HG02571 (cell line): ENCODE results near the gene DCST1.
A peak's percentile ranks its signal among the peaks of the same experiment; 100 is the strongest.

ENCODE experiments used
- ATAC-seq: cut with Tn5 transposase; IDR thresholded peaks from one replicate; pipeline ENCODE4 v1.9.1; 2021; ENCODE audit warnings: mild to moderate bottlenecking, moderate library complexity; ENCODE audit not compliant: unreplicated experiment

DCST1 gene

DNA sequence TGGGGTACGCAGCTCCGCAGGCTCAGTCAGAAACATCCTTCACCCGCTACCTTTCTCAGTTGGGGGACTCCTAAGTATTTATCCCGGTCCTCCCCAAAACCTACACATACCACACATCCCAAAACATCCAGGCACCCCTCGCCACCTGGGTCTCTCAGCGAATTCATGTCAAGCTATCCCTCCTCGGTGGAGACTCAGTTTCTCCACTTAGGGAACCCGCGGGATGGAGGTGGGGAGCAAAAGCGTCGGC lies 32.3 kb upstream of the DCST1 start:
- no peak for ATAC-seq

DNA sequence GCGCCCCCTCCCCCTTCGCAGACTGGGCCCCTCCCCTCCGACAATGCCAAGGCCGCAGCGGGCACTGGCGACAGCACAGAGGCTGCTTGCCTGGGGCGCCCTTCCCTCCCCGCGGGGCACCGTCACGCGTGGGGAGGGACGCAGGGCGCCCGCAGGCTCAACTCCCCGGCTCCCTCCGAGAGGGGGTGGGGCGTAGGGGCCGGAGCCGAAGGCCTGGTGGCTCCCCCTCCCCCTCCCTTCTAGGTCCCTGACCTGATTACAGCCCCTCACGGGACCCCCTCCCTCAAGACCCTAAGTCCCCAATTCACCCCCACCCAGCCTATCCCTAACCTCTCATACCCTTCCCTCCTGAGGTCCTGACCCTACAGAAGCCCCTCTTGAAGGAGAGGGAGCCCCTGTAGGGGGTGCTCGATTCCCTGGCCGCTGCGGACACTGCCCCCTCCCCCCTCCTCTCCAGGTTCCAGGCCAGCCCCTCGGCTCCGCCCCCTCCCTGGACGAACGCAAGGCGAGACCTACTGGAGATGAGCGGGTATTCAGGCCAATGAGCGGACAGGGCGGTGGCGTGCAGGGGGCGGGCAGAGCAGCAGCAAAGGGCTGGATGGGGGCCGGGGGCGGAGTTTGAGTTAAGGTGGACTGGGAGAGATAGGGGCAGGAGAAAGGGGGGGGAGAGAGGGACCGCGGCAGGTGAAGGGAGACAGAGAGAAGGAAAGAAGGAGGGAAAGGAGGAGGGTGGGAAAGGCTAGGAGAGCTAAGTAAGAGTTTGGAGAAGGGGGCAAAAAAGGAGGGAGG lies 31.8 kb upstream of the DCST1 start:
- peak; percentile 45 for ATAC-seq

DNA sequence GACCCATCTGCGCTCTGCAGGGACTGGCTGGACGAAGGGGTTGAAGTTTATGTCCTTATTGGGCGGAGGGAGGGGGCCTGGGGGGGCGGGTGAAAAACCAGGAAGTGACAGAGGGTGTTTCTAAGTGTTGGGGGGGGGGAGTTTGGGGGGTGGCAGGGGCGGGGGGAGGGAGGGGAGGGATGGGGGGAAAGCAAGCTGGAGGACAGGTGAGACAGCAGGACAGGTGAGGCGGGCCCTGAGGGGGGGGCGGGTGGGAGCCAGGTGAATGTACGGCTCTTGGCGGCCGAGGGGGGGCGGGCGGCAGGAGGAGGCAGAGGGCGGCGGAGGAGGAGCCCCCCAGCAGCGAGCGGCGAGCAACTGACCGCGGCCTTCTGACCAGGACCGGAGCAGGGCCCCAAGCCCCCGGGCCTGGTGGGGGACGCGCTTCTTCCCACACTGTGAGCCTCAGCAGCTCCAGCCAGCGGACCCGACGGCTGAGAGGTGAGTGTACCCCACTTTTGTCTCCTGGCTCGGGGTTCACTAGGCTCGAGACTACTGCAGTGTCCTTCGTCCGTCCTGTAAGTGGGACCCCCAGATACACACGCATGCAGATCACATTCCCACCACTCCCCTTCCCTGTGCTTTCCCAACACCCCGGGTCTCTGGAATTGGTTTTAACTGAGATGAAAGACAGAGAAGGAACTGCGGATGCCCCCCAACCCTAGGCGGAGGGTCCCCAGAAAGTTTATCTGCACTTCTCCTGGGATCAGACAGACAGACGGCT lies 31.0 kb upstream of the DCST1 start, which contains the start of gene ZBTB7B:
TSS of gene ZBTB7B (plus strand) at position 339 of the 763 bp plus-strand sequence. CDS start 11,859 bp downstream, outside the sequence.
- peak; percentile 4 for ATAC-seq

DNA sequence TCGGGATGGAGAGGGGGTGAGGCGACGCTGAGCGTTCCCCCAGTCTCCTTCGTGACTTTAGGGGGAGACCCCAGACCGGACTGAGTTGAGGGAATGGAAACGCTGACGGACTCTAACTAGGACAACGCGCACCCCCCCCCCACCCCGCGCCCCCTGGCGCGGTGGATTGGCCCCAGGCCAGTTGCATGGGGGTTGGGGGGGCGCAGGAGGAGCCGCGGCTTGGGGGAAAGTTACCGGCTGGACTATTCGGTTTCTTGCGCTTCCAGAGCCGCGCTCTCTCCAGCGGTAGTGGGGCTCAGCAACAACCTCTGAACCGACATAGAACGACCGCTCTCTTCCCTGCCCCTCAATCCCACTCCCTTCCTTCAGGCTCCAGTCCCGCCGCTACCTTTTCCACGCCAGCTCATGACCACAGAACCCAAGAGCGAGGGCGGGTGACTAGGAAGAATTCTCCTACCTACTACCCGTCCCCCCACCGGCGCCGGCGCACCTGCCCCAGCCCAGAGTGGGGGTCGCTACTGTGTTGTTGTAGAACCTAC lies 30.3 kb upstream of the DCST1 start:
- no peak for ATAC-seq

DNA sequence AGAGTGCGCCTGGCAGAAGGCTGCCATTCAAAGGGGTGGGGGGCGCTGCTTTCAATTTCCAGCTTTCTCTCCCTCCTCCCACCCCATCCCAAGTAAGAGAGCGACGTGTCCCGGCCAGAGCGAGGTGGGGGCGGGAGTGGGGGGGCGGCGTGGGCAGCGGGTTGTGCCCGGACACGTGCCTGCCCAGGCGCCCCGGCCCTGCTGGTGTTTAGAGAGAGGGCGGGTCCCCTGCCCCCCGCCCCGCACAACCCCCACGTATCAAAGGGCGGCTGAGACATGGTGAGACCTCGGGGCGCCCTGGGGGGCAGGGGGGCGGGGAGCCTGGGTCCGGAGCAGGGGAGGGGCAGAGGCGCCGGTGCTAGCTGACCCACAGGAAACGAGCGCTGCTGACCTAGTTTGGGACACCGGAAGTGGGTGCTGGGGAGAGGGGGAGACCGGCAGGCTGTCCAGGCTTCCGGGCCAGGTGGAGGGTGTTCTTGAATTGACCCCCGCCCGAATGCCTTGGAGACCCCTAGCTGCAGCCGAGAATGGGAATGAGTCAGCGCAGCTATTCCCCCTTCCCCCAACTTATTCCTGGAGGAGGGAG lies 29.8 kb upstream of the DCST1 start:
- ATAC-seq: no peak

DNA sequence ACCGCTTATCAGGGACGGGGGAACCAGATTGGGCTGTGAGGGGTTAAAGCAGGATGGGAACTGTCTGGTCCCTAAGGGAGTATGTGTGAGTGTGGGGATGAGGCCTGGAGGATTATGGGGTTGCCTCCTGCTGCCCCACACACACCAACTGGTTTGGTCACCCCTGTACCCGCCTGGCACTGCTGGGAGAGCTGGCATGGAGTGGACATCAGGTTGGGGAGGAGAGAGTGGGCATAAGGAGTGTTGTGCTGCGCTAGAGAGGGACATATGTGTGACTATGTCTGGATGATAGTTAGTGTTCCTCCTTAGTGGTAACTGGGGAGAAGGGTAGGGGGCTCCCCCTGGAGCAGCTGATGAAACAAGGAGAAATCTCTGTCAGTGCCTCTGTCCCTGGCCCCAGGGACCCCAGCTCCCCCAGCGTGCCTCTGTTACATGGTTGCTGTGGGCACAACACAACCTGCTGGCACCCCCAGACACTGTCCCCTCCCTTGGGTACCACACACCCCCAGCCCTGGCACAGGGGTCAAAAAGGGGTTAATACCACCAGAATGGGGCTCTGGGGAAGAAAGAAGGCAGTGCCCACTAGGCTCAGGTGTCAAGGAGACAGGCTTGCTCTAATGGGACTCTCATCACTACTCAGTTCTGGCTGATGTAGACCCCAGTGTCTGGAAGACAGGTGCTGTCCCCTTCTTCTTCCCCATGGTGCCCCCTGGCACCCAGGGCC lies 29.1 kb upstream of the DCST1 start:
- no peak for ATAC-seq

DNA sequence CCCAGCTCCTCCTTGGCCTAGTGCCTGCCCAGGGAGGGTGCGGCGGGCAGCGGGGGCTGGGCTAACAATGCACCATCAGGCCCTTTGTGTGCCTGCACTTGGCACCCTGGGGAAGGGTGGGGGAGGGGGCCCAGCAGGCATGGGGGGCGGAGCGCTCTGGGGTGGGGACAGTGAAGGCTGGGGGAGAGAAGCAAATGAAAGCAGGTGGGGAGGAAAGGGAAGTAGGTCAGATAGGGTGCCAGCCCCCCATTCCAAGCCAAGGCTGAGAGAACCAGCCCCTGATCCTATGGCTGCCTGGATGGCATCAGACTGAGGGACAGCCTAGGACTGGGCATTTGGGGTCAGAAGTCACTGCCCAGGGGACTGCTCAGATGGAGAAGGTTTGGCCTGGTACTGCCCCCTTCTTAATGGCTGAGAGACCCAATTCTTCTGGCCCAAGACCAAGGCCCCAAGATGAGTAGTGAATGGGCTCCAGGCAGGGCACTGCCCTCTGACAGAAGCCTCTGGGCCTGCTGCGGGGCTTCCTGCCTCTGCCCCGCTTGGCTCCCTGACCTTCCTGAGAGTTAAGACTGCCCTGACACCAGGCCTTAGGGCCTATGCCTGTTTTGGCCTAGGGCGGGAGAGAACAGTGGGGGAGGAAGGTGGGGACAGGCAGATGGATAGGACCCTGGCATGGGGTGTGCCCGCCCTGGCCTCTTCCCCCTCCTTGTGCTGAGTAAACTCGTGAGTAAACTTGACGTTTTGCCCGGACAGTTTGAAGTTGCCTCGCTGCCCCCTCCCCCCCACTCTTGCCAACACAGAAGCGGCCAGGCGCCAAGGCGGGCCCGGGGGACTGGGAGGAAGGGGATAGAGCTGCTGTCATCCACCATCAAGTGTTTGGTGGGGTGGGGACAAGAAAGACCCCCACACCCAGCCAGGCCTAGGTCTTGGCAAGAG lies 28.3 kb upstream of the DCST1 start:
- no peak for ATAC-seq

DNA sequence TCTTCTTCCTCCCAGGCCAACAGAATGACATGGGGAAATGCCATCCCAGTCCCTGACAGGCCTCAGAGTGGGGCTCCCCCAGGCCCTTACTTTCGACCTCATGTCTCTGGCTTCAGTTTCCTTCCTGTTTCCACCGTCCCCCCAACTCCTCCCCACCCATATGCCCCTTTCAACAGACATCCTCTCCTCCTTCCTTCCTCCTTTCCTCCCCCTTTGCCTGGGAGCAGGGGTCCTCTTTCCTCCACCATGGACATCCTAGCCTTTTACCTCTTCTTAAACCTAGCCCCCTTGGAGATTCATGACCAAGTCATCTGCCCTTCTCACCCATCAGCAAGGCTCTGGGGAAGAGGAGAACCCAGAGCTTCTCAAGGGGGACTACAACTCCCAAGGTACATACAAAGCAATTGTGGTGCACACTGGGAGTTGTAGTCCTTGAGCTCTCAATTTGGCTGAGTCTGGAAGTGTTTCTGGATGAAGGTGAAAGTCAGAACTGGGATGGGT lies 27.0 kb upstream of the DCST1 start:
- ATAC-seq: no peak

DNA sequence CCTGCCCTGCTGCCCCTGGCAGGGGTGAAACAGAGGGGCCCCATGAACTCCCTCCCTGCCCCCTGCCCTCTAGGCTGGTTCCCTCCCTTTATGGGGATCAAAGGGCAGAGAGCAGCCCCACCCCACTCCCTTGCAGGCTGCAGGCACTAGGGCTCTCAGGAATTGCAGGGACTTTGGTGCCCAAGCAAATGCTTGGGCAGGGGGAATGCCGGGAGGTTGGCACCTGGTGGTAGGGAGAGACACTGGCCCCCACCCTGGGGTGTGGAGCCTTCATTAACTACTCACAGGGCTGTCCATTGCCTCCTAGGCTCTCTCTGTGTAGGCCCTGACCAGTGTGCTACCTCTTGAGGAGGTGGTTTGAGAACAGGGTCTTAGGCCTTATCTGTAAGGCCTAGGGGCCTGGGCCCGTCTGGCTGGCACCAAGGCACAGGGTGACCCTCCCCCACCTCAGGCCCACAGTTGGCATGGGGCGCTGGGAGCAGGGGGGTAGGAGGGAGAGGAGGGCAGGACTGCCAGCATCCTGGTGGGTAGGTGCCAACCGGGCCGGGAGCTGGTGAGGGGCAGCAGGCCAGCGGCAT lies 26.3 kb upstream of the DCST1 start:
- no peak for ATAC-seq

DNA sequence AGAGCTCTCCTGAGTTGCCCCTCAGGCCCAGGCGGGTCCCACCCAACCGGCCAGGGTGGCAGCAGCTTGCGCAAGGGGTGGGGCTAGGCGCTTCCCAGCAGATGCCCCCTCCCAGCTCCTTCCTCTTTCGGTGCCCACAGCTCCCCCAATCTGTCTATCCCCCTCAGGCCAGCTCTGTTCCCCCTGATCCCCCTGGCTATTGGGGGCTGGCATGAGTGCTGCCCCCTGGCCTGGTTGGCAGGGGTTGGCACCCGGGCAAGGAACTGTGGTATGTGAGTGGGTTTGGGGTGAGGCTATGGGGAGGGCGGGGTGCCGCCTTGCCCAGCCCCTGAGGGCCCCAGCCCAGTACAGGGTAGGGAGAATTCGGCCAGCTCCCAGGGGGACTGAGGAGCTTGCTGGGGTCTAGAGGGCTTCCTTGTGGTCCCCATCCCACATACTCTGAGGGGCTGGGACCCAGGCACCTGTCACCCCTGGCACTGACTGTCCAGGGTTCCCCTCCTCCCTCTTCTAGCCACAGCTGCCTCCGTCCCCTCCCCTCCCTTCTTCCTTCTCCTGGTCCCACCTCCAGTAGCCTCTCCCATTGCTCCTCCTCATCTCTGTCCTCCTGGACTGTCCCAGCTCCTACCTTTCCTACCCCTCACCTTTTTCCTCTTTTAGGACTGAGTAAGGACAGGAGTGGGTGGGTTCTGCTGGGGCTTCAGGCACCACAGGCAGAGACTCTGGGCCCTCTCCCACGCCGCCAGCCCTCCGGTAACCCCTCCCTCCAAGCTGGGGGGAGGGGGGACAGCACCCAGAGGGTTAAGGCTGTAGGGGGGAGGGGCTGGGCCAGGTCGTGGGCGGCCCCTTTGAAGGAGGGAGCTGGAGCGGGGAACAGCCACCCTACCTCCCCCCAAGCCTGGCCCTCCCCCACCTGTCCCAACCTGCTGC lies 25.3 kb upstream of the DCST1 start:
- no peak for ATAC-seq

DNA sequence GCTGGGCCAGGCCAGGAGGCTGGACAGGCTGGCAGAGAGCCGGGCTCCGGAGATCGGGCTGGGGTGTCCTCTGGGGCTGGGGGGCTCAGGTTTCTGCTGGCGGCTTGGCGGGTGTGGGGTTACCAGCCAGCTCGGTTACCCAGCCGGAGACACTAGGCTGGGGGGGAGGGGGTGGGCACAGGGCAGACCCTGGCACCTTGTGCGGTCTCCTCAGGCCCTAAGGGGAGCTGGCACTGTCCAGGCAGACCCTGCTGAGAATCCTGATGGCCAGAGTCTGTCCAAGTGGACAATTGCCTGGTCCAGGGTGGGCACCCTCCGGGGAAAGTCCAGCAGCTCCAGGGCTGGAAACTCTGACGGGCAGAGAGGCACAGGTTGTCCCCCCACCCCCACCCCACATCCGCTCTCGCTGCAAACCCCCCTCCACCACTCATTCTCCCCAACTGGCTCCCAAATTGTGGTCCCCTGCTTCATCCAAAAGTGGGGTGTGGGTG lies 24.4 kb upstream of the DCST1 start:
- no peak for ATAC-seq

DNA sequence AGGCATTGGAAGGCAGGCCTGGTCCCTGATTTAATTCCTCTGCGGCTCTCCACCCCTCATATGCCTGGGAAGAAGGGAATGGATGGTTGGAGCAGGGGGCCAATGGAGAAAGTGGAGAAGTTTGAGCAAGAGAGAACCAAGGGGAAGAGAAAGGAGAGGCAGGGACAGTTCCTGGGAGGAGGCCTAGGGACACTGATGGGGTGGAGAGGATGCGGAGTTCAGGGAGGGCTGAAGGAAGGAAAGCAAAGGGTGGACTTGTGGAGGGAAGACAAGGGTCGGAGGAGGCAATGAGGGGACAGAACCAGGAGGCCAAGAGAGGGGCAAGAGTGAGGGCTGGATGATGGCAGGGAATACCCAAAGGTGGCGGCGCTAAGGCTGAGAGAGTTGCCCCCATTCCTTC lies 23.9 kb upstream of the DCST1 start:
- no peak for ATAC-seq

DNA sequence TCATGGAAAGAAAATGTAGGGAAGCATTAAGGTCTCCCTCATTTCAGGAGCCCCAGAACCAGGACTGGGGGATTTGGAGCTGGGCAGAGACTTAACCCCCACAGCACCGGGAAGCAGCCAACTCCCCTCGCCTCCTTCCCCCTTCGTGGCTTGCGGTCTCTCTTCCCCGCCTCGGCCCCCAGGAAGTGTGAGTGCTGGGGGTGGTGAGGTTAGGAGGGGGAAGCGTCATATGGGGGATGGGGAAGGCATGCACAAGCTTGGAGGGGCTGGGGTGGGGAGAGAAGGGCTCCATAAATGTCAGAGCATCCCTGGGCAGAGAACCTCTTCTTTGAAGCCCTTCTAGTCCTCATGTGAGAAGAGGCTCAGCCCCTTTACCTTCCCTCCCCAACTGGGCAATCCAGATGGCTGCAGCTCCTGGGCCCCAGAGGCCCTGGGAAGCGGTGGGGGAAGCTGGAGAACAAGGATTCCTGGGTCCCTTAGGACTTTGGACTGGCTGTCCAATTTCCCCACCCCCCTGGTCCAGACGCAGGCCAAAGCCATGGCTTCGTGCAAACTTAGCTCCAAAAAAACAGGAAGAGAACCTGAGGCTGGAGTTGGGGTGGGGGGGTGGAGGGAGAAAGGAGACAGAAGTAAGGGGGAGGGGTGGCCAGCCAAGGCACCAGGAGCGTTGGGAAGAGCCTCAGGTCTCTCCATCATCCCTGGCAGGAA lies 23.3 kb upstream of the DCST1 start:
- ATAC-seq: no peak

DNA sequence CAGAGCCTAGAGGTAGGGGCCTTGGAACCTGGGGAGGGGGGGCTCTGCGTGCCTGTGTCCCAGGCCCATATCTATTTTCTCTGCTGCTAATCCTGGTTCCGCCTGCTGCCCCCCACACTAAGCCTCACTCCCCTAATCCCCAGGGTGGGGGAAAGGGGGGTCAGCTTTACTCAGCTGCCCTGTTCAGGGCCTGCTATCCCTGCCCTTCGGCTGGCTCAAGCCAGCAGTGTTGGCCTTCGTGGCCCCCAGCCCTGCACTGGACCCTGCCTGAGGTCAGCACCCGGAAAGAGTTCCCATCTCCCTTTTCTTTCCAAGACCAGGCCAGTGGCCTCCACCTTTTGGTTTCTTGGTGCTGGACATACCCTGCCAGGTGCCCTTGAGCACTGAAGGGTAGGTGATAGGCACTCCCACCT lies 22.6 kb upstream of the DCST1 start:
- ATAC-seq: no peak

DNA sequence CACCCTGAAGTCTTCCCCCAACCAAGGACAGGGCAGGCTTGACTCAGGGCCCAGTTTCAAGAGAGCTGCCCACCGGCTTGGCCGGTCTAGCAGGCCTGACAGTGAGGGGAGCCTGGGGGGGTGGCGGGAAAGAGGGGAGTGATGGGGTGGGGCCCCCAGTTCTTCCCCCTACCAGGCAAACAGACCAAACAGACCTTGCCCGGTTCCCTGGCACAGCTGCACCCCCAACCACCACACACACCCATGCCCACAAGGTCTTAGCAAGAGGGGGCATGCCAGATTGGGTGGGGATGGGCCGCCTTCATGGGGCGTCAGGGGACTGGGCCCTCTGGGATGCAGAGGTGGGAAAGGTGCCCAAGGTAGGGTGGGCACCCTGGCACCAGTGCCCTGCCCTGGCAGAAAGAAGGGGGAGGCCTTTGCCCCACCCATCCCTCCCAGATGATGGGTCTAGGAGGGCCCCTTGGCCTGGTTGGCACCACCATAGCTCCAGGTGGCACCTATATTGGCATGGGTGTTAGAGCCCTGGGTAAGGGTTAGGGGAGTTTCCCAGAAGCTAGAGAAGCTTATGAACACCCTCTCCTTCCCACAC lies 22.1 kb upstream of the DCST1 start:
- ATAC-seq: no peak

DNA sequence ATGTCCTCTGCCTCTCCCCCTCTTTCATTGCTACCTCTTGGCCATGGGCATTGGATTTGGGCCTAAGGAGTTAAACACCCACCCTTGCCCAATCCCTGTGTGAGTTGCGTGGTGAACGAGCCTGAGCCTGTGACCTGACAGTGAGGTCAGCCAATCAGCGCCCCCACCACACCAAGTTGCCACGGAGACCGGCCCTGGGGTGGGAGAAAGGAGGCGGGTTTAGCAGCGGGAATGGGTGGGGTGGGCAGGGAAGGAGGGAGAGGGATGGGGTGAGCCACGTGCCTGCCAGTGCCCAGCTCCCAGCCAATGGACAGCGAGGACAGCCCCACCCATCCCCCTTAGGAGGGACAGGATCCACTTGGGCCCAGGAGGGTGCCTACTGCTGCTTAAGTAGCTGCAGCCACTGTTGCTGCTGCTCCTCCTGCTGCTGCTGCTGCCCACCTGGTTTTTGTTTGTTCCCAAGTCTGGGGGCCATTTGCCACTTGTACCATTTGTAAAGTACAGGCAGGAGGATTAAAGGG lies 21.5 kb upstream of the DCST1 start:
- ATAC-seq: no peak
